IPS DF 19.7 (cell line): ENCODE data around the gene FXYD7.
"Not testable (repeated sequence)": the region's sequence is repeated elsewhere in the genome, so short reads cannot be mapped to it uniquely, and the experiment has no call there.

Experiments
- DNase-seq: peaks from one replicate; pipeline ENCODE4 v3.0.0-alpha.2; 2013; ENCODE audit warnings: low read depth, low spot score

FXYD7 gene

GRCh38 chr19:35144600-35145436, 1.8 kb downstream of the FXYD7 start:
- DNase-seq = no peak

- no peak for DNase-seq
Observed at GRCh38 chr19:35146746-35147459, 3.8 kb downstream of the FXYD7 start.

GRCh38 chr19:35149463-35149862, 6.4 kb downstream of the FXYD7 start:
- DNase-seq = no peak

- no peak for DNase-seq
Observed at GRCh38 chr19:35150445-35150844, 7.4 kb downstream of the FXYD7 start.

- DNase-seq = no peak
Observed at GRCh38 chr19:35151273-35152065, 8.4 kb downstream of the FXYD7 start.

GRCh38 chr19:35153129-35153522, 10.1 kb downstream of the FXYD7 start:
- not testable (repeated sequence) for DNase-seq

GRCh38 chr19:35153701-35154524, 10.9 kb downstream of the FXYD7 start:
- DNase-seq = no peak

GRCh38 chr19:35154525-35155406, 11.7 kb downstream of the FXYD7 start, which contains the start of gene FXYD5:
FXYD5 (plus strand) TSS chr19:35154735; CDS start chr19:35155551, 816 bp downstream.
- no peak for DNase-seq

- no peak for DNase-seq
Observed at GRCh38 chr19:35155441-35155840, 12.4 kb downstream of the FXYD7 start.

GRCh38 chr19:35155981-35156672, 13.1 kb downstream of the FXYD7 start:
- no peak for DNase-seq

GRCh38 chr19:35156673-35157014, 13.6 kb downstream of the FXYD7 start:
- DNase-seq = no peak

GRCh38 chr19:35157431-35157830, 14.4 kb downstream of the FXYD7 start:
- no peak for DNase-seq

GRCh38 chr19:35159606-35160005, 16.6 kb downstream of the FXYD7 start:
- DNase-seq = no peak

- no peak for DNase-seq
Observed at GRCh38 chr19:35160629-35161433, 17.8 kb downstream of the FXYD7 start.

- DNase-seq = no peak
Observed at GRCh38 chr19:35161434-35161743, 18.3 kb downstream of the FXYD7 start.

GRCh38 chr19:35162471-35163326, 19.6 kb downstream of the FXYD7 start:
- DNase-seq = no peak

- no peak for DNase-seq
Observed at GRCh38 chr19:35164418-35164817, 21.4 kb downstream of the FXYD7 start.
